HG03097 (cell line): ENCODE measurements around the gene COX11.
A peak's percentile ranks its signal among the peaks of the same experiment; 100 is the strongest.

Experiments used
- ATAC-seq: cut with Tn5 transposase; IDR thresholded peaks from one replicate; pipeline ENCODE4 v1.9.1; 2021; ENCODE audit not compliant: unreplicated experiment, low FRiP score

Gene COX11

GRCh38 chr17:54968262-54968987, at the start of gene COX11, which contains the start of gene STXBP4:
Gene COX11 (minus strand): TSS chr17:54968654. CDS start chr17:54968646, 8 bp downstream.
Gene STXBP4 (plus strand): TSS chr17:54968765. CDS start chr17:54986220, 17,455 bp downstream.
- peak; percentile 93 for ATAC-seq

GRCh38 chr17:55005520-55005919, 37.1 kb upstream of the COX11 start:
- ATAC-seq = no peak

- ATAC-seq = no peak
Observed at GRCh38 chr17:55004484-55004883, 36.0 kb upstream of the COX11 start.

- ATAC-seq = no peak
Observed at GRCh38 chr17:55002458-55002857, 34.0 kb upstream of the COX11 start.

DNA sequence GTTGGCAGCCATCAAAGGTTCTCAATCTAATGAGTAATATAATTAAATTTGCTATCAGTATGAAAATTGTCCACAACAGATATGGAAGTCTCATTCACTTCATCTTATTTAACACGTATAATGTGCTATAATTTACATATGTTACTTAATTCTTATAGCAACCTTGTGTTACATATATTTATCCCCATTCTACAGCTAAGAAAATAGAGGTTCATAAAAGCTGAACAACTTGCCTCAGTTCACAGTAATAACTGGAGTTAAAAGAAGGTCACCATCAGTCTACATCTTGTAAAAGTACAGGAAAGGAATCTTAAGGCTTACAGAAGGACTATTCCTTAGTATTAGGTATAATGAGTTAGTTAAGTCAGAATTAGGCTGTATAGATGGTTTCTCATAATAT, 28.0 kb upstream of the COX11 start:
- no peak for ATAC-seq

GRCh38 chr17:54992797-54993639, 24.6 kb upstream of the COX11 start:
- no peak for ATAC-seq

DNA sequence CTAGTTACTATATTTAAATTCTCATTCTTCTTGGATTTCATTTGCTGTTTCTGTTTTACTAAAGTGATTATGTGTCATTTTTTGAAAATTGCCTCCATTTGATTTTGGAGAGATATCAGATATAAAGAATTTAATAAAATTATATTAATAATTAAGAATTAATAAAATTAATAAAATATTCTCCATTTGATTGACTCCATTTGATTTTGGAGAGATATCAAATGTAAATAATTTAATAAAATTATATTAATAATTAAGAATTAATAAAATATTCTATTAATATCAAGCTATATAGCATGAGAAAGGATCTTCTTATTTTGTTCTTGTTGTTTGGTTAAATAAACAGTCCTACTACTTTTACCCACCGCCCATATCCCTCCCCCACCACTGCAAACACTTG, 23.1 kb upstream of the COX11 start:
- ATAC-seq = no peak

- no peak for ATAC-seq
Observed at GRCh38 chr17:54990118-54990517, 21.7 kb upstream of the COX11 start.

GRCh38 chr17:54985476-54985875, 17.0 kb upstream of the COX11 start:
- no peak for ATAC-seq

DNA sequence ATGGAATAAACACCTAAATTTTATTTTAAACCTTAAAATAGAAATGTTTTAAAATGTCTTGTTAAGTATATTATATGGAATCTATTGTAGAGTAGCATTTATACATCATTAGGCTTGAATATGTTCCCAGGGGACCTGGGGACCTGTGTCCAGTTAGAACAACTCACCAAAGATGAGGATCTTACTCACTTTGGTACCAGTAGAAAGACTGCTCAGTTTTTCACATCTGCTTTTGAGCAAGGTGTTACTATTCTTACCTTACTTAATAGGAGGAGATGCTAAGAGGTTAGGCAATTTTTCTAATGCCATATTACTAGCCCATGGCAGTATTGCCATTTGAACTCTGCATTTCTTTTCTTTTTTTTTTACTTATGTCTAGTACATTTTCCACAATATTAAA, 14.8 kb upstream of the COX11 start:
- ATAC-seq = no peak

DNA sequence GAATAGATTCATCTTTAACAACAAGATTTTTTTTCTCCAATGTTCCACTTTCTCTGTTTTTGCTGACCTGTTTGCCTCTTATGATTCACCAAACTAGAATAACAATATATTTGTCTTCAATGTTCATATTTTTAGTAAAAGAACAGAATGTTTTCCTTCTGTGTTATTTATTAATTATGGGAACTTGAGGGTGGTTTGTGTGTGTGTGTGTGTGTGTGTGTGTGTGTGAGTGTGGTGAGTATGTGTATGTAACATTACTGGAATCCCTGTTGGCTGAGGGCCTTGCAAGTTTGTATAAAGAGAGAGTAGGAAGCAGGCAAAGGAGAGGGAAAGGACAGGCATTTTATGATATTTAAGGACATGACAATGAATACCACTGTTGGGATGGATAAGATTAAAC, 13.9 kb upstream of the COX11 start:
- ATAC-seq = no peak

GRCh38 chr17:54980375-54980774, 11.9 kb upstream of the COX11 start:
- ATAC-seq = no peak

GRCh38 chr17:54979657-54980056, 11.2 kb upstream of the COX11 start:
- ATAC-seq = no peak

GRCh38 chr17:54977744-54978143, 9.3 kb upstream of the COX11 start:
- ATAC-seq = no peak

- ATAC-seq = no peak
Observed at GRCh38 chr17:54976316-54976715, 7.9 kb upstream of the COX11 start.

DNA sequence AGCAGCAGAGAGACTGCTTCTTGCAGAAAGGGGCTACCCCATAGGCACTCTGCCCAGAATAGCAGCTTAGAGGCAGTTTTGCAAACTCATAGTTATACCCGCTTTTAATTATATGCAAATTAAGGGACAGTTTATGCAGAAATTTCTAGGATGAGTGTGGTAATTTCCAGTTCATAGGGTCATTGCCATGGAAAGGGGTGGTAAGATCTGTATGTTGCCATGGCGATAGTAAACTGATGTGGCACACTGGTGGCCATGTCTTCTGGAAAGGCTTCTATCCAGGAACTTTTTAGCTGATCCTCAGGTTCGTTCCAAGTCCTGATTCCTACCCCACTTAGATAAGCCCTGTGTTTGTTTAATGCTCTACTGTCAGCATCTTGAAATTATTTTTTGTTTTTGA, 6.3 kb upstream of the COX11 start:
- no peak for ATAC-seq

- ATAC-seq = no peak
Observed at GRCh38 chr17:54972406-54973138, 4.1 kb upstream of the COX11 start.

- ATAC-seq = no peak
Observed at GRCh38 chr17:54971901-54972300, 3.4 kb upstream of the COX11 start.

- ATAC-seq = no peak
Observed at GRCh38 chr17:54971147-54971546, 2.7 kb upstream of the COX11 start.

DNA sequence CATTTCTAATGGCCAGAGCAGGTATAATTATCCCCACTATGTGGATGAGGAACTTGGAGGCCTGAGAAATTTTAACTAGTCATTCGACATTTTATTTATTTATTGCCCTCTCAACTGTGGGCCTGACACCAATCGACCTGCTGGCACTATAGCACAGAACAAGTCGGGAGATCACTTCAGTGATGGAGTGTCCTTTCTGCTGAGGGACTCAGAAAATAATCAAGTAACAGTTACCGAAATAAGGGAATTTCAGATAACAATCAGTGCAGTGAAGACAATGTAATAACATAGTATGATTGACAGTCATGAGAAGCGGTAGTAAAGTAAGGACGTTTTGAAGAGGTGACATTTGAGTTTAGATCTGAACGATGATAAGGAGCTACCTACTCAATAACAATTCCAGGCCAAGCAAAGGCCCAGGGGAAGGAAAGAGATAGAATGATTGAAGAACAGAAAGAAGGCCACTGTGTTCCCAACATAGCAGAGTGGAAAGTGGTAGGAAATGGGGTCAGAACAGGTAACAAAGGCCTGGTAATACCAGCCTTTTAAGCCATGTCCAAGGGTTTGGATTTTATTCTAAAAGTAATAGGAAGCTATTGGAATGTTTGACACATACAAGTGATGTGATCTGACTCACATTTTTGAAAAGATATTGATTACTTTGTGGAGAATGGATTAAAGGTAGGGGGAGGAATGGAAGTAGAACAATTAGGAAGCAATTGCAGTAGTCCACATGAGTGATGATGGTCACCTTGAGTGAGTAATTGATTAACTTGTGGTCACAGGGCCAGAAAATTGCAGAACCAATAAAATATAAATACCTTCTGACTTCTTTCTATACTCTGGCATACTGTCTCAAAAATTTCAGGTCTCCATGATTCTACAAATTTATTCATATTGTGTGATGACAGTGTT, 1.5 kb upstream of the COX11 start:
- ATAC-seq = no peak
